ENCODE results near the gene SEMA4D. TPM values are rescaled to one million over a fixed set of nuclear protein-coding genes. Genes with fewer than 3 reads are reported as not detected.

Gene SEMA4D
- total RNA-seq, 4 donors from 2014 or later, result 7.9 to 14.1 (median 10.6) TPM

DNA sequence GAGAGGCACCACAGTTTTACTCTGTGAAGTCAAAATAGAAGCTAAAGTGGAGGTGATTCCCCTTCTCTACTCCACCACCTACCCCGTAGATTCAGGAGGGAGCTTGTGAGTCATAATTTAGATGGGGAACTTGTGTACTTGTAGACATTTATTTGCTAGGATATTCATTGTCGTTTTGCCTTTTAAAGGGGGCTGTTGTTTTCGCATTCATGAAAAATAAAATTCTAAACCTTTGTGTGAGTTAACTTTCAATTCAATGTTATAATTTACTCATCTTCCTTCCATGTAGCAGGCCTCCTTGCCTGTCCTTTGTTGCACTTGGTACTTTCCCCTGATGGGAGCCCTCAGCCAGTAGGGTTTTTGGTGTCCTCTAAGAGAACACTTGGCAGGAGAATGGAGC lies 157.6 kb downstream of the SEMA4D start:
- DNase-seq (ENCODE audit: extremely low spot score), result peak; percentile 29
- Histone ChIP-seq H3K4me1 (no peaks in the 10 kb centered on the region), H3K27me3 (no peaks in the 10 kb centered on the region), H3K9me3 (no peaks in the 10 kb centered on the region), H3K4me3 (no peak overlapping the region), H3K36me3 (peaks cover 73 to 100% (median 93%) of the 10 kb centered on the region in 4 donors), H3K27ac (replicated peaks in 1 of 4) (no peak overlapping the region)
- intact Hi-C loops (cut with DNase I), result no loop called here
- TF ChIP-seq POLR2A (IDR thresholded peaks at IDR 0.05; ENCODE audit: low read depth), result no peak
- TF ChIP-seq EP300 (IDR thresholded peaks at IDR 0.05), result no peak
- no peak for TF ChIP-seq POLR2AphosphoS5 (IDR thresholded peaks at IDR 0.05)
- TF ChIP-seq CTCF (IDR thresholded peaks at IDR 0.05), result no peak
- whole genome bisulfite sequencing, result 99% methylated on average over 3 of the region's 3 CpGs

GRCh38 chr9:89339807-89340206 lies 158.1 kb downstream of the SEMA4D start:
- 88% methylated on average over 2 of the region's 2 CpGs for WGBS
- intact Hi-C loops (cut with DNase I), result no loop called here
- peaks cover 74 to 100% (median 93%) of the 10 kb centered on the region in 4 donors for H3K36me3 ChIP-seq

GRCh38 chr9:89330513-89330912 lies 167.4 kb downstream of the SEMA4D start:
- TF ChIP-seq POLR2AphosphoS5 (IDR thresholded peaks at IDR 0.05) (no peak), EP300 (IDR thresholded peaks at IDR 0.05) (no peak), POLR2A (IDR thresholded peaks at IDR 0.05; ENCODE audit: low read depth) (no peak), CTCF (IDR thresholded peaks at IDR 0.05) (no peak)
- DNase-seq (ENCODE audit: extremely low spot score), result no peak
- WGBS, result 93% methylated on average over 7 of the region's 7 CpGs
- intact Hi-C loops (cut with DNase I), result no loop called here
- Histone ChIP-seq H3K9me3 (no peaks in the 10 kb centered on the region), H3K4me3 (no peak overlapping the region), H3K27ac (replicated peaks in 1 of 4) (no peak overlapping the region), H3K4me1 (no peaks in the 10 kb centered on the region), H3K36me3 (peaks cover 71 to 97% (median 90%) of the 10 kb centered on the region in 4 donors), H3K27me3 (no peaks in the 10 kb centered on the region)

More at GRCh38 chr9:89339807-89340206, 158.1 kb downstream of the SEMA4D start:
- TF ChIP-seq POLR2AphosphoS5 (IDR thresholded peaks at IDR 0.05), result no peak
- TF ChIP-seq CTCF (IDR thresholded peaks at IDR 0.05), result no peak
- TF ChIP-seq POLR2A (IDR thresholded peaks at IDR 0.05; ENCODE audit: low read depth), result no peak
- TF ChIP-seq EP300 (IDR thresholded peaks at IDR 0.05), result no peak
- Histone ChIP-seq H3K9me3 (no peaks in the 10 kb centered on the region), H3K27me3 (no peaks in the 10 kb centered on the region), H3K4me3 (no peak overlapping the region), H3K4me1 (no peaks in the 10 kb centered on the region), H3K27ac (replicated peaks in 1 of 4) (no peak overlapping the region)
- DNase-seq (ENCODE audit: extremely low spot score), result no peak

DNA sequence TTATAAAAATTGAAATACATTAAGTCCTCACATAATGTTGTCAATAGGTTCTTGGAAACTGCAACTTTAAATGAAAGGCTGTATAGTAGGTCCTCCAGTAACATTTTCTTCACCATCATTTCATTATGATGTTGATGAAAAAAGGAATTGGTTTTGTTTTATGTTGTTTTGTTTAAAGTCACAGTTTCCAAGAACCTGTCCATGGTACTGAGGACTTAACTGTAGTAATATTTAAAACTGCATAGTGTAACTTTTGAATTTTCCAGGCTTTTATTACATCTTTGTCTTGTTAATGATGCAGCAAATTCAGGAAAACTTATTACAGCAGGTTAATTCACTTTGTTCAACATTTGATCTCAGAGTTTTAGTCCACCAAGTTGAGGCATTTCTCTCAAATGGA lies 168.0 kb downstream of the SEMA4D start:
- Histone ChIP-seq H3K27me3 (no peaks in the 10 kb centered on the region), H3K36me3 (peaks cover 65 to 92% (median 85%) of the 10 kb centered on the region in 4 donors), H3K4me1 (peaks cover 0 to 3% (median 1%) of the 10 kb centered on the region in 4 donors), H3K27ac (replicated peaks in 1 of 4) (no peak overlapping the region), H3K4me3 (no peak overlapping the region), H3K9me3 (no peaks in the 10 kb centered on the region)
- TF ChIP-seq POLR2AphosphoS5 (IDR thresholded peaks at IDR 0.05) (no peak), CTCF (IDR thresholded peaks at IDR 0.05) (no peak), EP300 (IDR thresholded peaks at IDR 0.05) (no peak), POLR2A (IDR thresholded peaks at IDR 0.05; ENCODE audit: low read depth) (no peak)
- intact Hi-C loops (cut with DNase I), result no loop called here
- no peak for DNase-seq (ENCODE audit: extremely low spot score)

GRCh38 chr9:89328064-89328463 lies 169.8 kb downstream of the SEMA4D start:
- 90% methylated on average over 8 of the region's 8 CpGs for WGBS
- no peaks in the 10 kb centered on the region for H3K9me3 ChIP-seq
- no peak overlapping the region for H3K27ac ChIP-seq (replicated peaks in 1 of 4)
- TF ChIP-seq CTCF (IDR thresholded peaks at IDR 0.05), result no peak
- no peak for TF ChIP-seq POLR2A (IDR thresholded peaks at IDR 0.05; ENCODE audit: low read depth)
- no peak for TF ChIP-seq EP300 (IDR thresholded peaks at IDR 0.05)
- no peak for TF ChIP-seq POLR2AphosphoS5 (IDR thresholded peaks at IDR 0.05)
- peaks cover 8 to 19% (median 15%) of the 10 kb centered on the region in 4 donors for H3K4me1 ChIP-seq
- H3K36me3 ChIP-seq, result peaks cover 47 to 81% (median 67%) of the 10 kb centered on the region in 4 donors
- intact Hi-C loops (cut with DNase I), result no loop called here
- no peak overlapping the region for H3K4me3 ChIP-seq
- no peak for DNase-seq (ENCODE audit: extremely low spot score)
- H3K27me3 ChIP-seq, result no peaks in the 10 kb centered on the region
